NCI-H1417 treated with DMSO at 0.1 percent for 48 hours (cell line): ENCODE measurements around the gene C1orf210.

Source experiments
- DNase-seq: peaks from one replicate; lab custom pipeline; 2025; lab: John Stamatoyannopoulos, UW

Gene C1orf210

GRCh38 chr1:43312212-43312623, 26.8 kb upstream of the C1orf210 start:
- DNase-seq = no peak

GRCh38 chr1:43311521-43311920, 26.1 kb upstream of the C1orf210 start:
- DNase-seq = no peak

GRCh38 chr1:43309405-43310025, 24.1 kb upstream of the C1orf210 start:
- no peak for DNase-seq

GRCh38 chr1:43308635-43309404, 23.4 kb upstream of the C1orf210 start:
- DNase-seq = no peak

GRCh38 chr1:43307458-43308158, 22.2 kb upstream of the C1orf210 start:
- DNase-seq = no peak

- DNase-seq = no peak
These were observed 21.5 kb upstream of the C1orf210 start for GRCh38 chr1:43306688-43307457.

- no peak for DNase-seq
These were observed 20.7 kb upstream of the C1orf210 start for GRCh38 chr1:43305926-43306687.

- DNase-seq = no peak
These were observed 20.1 kb upstream of the C1orf210 start for GRCh38 chr1:43305461-43305860.

GRCh38 chr1:43304771-43305300, 19.5 kb upstream of the C1orf210 start:
- DNase-seq = no peak

GRCh38 chr1:43304314-43304681, 18.9 kb upstream of the C1orf210 start:
- no peak for DNase-seq

GRCh38 chr1:43303471-43304313, 18.3 kb upstream of the C1orf210 start:
- no peak for DNase-seq

- no peak for DNase-seq
These were observed 17.5 kb upstream of the C1orf210 start for GRCh38 chr1:43302721-43303470.

GRCh38 chr1:43302201-43302600, 16.8 kb upstream of the C1orf210 start:
- DNase-seq = no peak

GRCh38 chr1:43300378-43301094, 15.2 kb upstream of the C1orf210 start, which contains the start of gene TIE1:
TSS of gene TIE1 (plus strand) at chr1:43300982. CDS start at chr1:43301072, 90 bp downstream.
- DNase-seq = no peak

GRCh38 chr1:43299101-43299500, 13.7 kb upstream of the C1orf210 start:
- no peak for DNase-seq

GRCh38 chr1:43298055-43298454, 12.7 kb upstream of the C1orf210 start:
- DNase-seq = no peak

GRCh38 chr1:43296207-43296606, 10.8 kb upstream of the C1orf210 start:
- DNase-seq = no peak

GRCh38 chr1:43294761-43295160, 9.4 kb upstream of the C1orf210 start:
- DNase-seq = no peak
